GM12801 (cell line): Measurements from ENCODE around the gene BLCAP.

Experiments used
- CTCF ChIP-seq: IDR thresholded peaks from one replicate; pipeline ENCODE4 v1.5.1; 2011; ENCODE audit warnings: control low read depth; ENCODE audit not compliant: insufficient read length; ENCODE audit errors: extremely low read depth

BLCAP gene

GRCh38 chr20:37524859-37525708, 2.6 kb downstream of the BLCAP start:
- no peak for TF ChIP-seq CTCF

GRCh38 chr20:37523911-37524700, 3.6 kb downstream of the BLCAP start:
- TF ChIP-seq CTCF = no peak

GRCh38 chr20:37523012-37523391, 4.7 kb downstream of the BLCAP start:
- TF ChIP-seq CTCF = no peak

GRCh38 chr20:37522260-37523011, 5.2 kb downstream of the BLCAP start:
- TF ChIP-seq CTCF = no peak

GRCh38 chr20:37521061-37521771, 6.5 kb downstream of the BLCAP start, which contains the start of gene NNAT:
Gene NNAT (plus strand): TSS chr20:37521250. CDS start chr20:37521332, 82 bp downstream.
- no peak for TF ChIP-seq CTCF

GRCh38 chr20:37520419-37520955, 7.2 kb downstream of the BLCAP start:
- TF ChIP-seq CTCF = no peak
